ENCODE measurements around the gene HOXB13. TPM values are rescaled to one million over a fixed set of nuclear protein-coding genes. Genes with fewer than 3 reads are reported as not detected.

Gene HOXB13
- total and polyA plus RNA-seq, 2 of the 4 experiments (the other 2 are of a cell fraction): not detected

- no peak overlapping the region for H2BK20ac ChIP-seq (ENCODE audit: low read depth, low read length)
- CTCF ChIA-PET: no interaction called here
- BruUV-seq (replicated peaks): no TSS peak
Observed at GRCh38 chr17:48754500-48755261, 26.1 kb upstream of the HOXB13 start.

More at GRCh38 chr17:48754500-48755261, 26.1 kb upstream of the HOXB13 start:
- Histone ChIP-seq H3K56ac (ENCODE audit: extremely low read depth, insufficient read depth, low read length) (no peak overlapping the region), H3K14ac (replicated peaks; ENCODE audit: low read depth, low read length) (no peak overlapping the region), H3K4ac (ENCODE audit: low read depth, low read length) (no peak overlapping the region), H3K23ac (ENCODE audit: low read depth, low read length) (peak overlapping the region; percentile 18; the same call in 1 of the 2 replicates), H3K9ac (ENCODE audit: low read depth, low read length) (no peak overlapping the region), H3K27me3 (ENCODE audit: control insufficient read depth, insufficient read depth, low read length) (peaks cover 92% of the 10 kb centered on the region), H3K79me1 (ENCODE audit: low read depth in 1 of 2, low read length in 2 of 2) (no peaks in the 10 kb centered on the region), H4K20me1 (ENCODE audit: insufficient read depth, low read length) (peaks cover 17% of the 10 kb centered on the region; the same call in 1 of the 2 replicates), H4K8ac (ENCODE audit: low read depth in 2 of 2, low read length in 2 of 2) (no peak overlapping the region), H2AK9ac (replicated peaks; ENCODE audit: low read depth, low read length, poor library complexity) (no peak overlapping the region), H3K27ac (ENCODE audit: insufficient read depth, low read length) (no peak overlapping the region), H4K91ac (ENCODE audit: insufficient read depth, low read depth, low read length) (no peak overlapping the region), H3K4me3 (ENCODE audit: insufficient read depth, low read depth, low read length) (no peak overlapping the region), H4K5ac (ENCODE audit: low read depth, low read length) (no peak overlapping the region), H2AK5ac (ENCODE audit: low read depth, low read length) (no peak overlapping the region), H3K4me2 (ENCODE audit: low read depth, low read length) (no peak overlapping the region), H3K36me3 (ENCODE audit: control insufficient read depth, insufficient read depth, low read length) (no peaks in the 10 kb centered on the region), H2BK15ac (ENCODE audit: low read depth, low read length) (no peak overlapping the region), H2AFZ (replicated peaks; ENCODE audit: low read length, poor library complexity) (peak overlapping the region; percentile 36), H3K9me1 (ENCODE audit: insufficient read depth, low read length) (peaks cover 6% of the 10 kb centered on the region; the same call in 1 of the 2 replicates), H2BK5ac (ENCODE audit: low read depth, low read length, poor library complexity, severe bottlenecking) (no peak overlapping the region), H2BK120ac (ENCODE audit: low read depth, low read length) (no peak overlapping the region), H3K4me1 (ENCODE audit: control insufficient read depth, insufficient read depth, low read length) (no peaks in the 10 kb centered on the region), H3K9me3 (ENCODE audit: control insufficient read depth, insufficient read depth, low read length) (peaks cover 9% of the 10 kb centered on the region), H3K18ac (ENCODE audit: low read depth, low read length) (no peak overlapping the region)
- DNase-seq (no peak), ATAC-seq (ENCODE audit: low read depth) (no peak)
- intact Hi-C loops (cut with micrococcal nuclease): no loop called here
- 5% methylated on average over 21 of the region's 52 CpGs; no CpG with 5 or more reads in 1 of the 2 experiments for WGBS, 2 experiments (ENCODE audit: extremely low coverage in 2 of 2, insufficient read length in 1 of 2)
- POLR2A ChIA-PET (ENCODE audit: unreplicated experiment): no interaction called here
- in situ Hi-C loops (cut with MboI; ENCODE audit: low sequenced_read_pairs): loop anchor here (25.0 kb wide), 1 partner anchor 367 kb away; no protein-coding TSS in a partner anchor
- TF ChIP-seq, protein P1, sequence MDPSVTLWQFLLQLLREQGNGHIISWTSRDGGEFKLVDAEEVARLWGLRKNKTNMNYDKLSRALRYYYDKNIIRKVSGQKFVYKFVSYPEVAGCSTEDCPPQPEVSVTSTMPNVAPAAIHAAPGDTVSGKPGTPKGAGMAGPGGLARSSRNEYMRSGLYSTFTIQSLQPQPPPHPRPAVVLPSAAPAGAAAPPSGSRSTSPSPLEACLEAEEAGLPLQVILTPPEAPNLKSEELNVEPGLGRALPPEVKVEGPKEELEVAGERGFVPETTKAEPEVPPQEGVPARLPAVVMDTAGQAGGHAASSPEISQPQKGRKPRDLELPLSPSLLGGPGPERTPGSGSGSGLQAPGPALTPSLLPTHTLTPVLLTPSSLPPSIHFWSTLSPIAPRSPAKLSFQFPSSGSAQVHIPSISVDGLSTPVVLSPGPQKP (IDR thresholded peaks at IDR 0.05; ENCODE audit: borderline replicate concordance, low read depth, low read length): no peak
- TF ChIP-seq POLR2A (IDR thresholded peaks at IDR 0.05; ENCODE audit: low read depth, low read length) (no peak), SMC3 (IDR thresholded peaks at IDR 0.05; ENCODE audit: low read depth, low read length) (no peak), BHLHE40 (IDR thresholded peaks at IDR 0.05; ENCODE audit: low read depth, low read length) (no peak), RAD21 (IDR thresholded peaks at IDR 0.05; ENCODE audit: low read length) (no peak), CEBPB (IDR thresholded peaks at IDR 0.05; ENCODE audit: low read depth, low read length) (no peak), MXI1 (IDR thresholded peaks at IDR 0.05; ENCODE audit: borderline replicate concordance, low read depth, low read length) (no peak), RCOR1 (IDR thresholded peaks at IDR 0.05; ENCODE audit: insufficient replicate concordance, low read length) (no peak)
- TF ChIP-seq, protein P2, sequence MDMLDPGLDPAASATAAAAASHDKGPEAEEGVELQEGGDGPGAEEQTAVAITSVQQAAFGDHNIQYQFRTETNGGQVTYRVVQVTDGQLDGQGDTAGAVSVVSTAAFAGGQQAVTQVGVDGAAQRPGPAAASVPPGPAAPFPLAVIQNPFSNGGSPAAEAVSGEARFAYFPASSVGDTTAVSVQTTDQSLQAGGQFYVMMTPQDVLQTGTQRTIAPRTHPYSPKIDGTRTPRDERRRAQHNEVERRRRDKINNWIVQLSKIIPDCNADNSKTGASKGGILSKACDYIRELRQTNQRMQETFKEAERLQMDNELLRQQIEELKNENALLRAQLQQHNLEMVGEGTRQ (IDR thresholded peaks at IDR 0.05; ENCODE audit: low read depth, low read length): no peak
- dilution Hi-C loops (cut with HindIII; ENCODE audit: low sequenced_read_pairs, unreplicated experiment): no loop called here
